ENCODE data around the gene PATE3.

Gene PATE3

GRCh38 chr11:125777309-125777708 is 10.6 kb upstream of the PATE3 start:
- DNase-seq (ENCODE audit: low read depth in 2 of 2): peak; percentile 44 to 73
- no peak for TF ChIP-seq CTCF (IDR thresholded peaks at IDR 0.05; ENCODE audit: low read depth, low read length)

GRCh38 chr11:125778728-125779127 is 9.2 kb upstream of the PATE3 start, which contains the start of gene PATE2:
PATE2 (minus strand) TSS chr11:125778828; CDS start chr11:125778773, 55 bp downstream.
- H3K4me3 ChIP-seq (replicated peaks in 1 of 2; ENCODE audit: low read depth in 2 of 2, low read length in 2 of 2): no peak within 1 kb of the TSS
- no peak for DNase-seq (ENCODE audit: low read depth in 2 of 2)
- TF ChIP-seq CTCF (IDR thresholded peaks at IDR 0.05; ENCODE audit: low read depth, low read length): no peak

More at GRCh38 chr11:125777309-125777708, 10.6 kb upstream of the PATE3 start:
- H3K4me3 ChIP-seq (replicated peaks in 1 of 2; ENCODE audit: low read depth in 2 of 2, low read length in 2 of 2): no peak overlapping the region

GRCh38 chr11:125784678-125785077 is 3.2 kb upstream of the PATE3 start:
- H3K4me3 ChIP-seq (replicated peaks in 1 of 2; ENCODE audit: low read depth in 2 of 2, low read length in 2 of 2): no peak overlapping the region
- DNase-seq (ENCODE audit: low read depth in 2 of 2): no peak
- no peak for TF ChIP-seq CTCF (IDR thresholded peaks at IDR 0.05; ENCODE audit: low read depth, low read length)

- no peak for TF ChIP-seq CTCF (IDR thresholded peaks at IDR 0.05; ENCODE audit: low read depth, low read length)
- H3K4me3 ChIP-seq (replicated peaks in 1 of 2; ENCODE audit: low read depth in 2 of 2, low read length in 2 of 2): no peak overlapping the region
- DNase-seq (ENCODE audit: low read depth in 2 of 2): no peak
These were observed 2.9 kb downstream of the PATE3 start for GRCh38 chr11:125790825-125791224.

- no peak for DNase-seq (ENCODE audit: low read depth in 2 of 2)
- no peak overlapping the region for H3K4me3 ChIP-seq (replicated peaks in 1 of 2; ENCODE audit: low read depth in 2 of 2, low read length in 2 of 2)
- no peak for TF ChIP-seq CTCF (IDR thresholded peaks at IDR 0.05; ENCODE audit: low read depth, low read length)
These were observed 9.7 kb downstream of the PATE3 start for GRCh38 chr11:125797641-125798040.

- DNase-seq (ENCODE audit: low read depth in 2 of 2): no peak
- H3K4me3 ChIP-seq (replicated peaks in 1 of 2; ENCODE audit: low read depth in 2 of 2, low read length in 2 of 2): no peak overlapping the region
- TF ChIP-seq CTCF (IDR thresholded peaks at IDR 0.05; ENCODE audit: low read depth, low read length): no peak
These were observed 11.9 kb downstream of the PATE3 start for GRCh38 chr11:125799808-125800207.

GRCh38 chr11:125802387-125802786 is 14.5 kb downstream of the PATE3 start:
- TF ChIP-seq CTCF (IDR thresholded peaks at IDR 0.05; ENCODE audit: low read depth, low read length): no peak
- DNase-seq (ENCODE audit: low read depth in 2 of 2): no peak
- no peak overlapping the region for H3K4me3 ChIP-seq (replicated peaks in 1 of 2; ENCODE audit: low read depth in 2 of 2, low read length in 2 of 2)

Measured in cardiac fibroblast (primary cell).